DOHH2 (cell line): ENCODE data around the gene ACE.

Experiments used
- H3F3A ChIP-seq: fragments of 200-600 bp; sonication (generic), shearing (Covaris generic); 2 replicates; pipeline ENCODE4 v1.6.0; 2016; ENCODE audit warnings: antibody characterized with exemption, mild to moderate bottlenecking; ENCODE audit not compliant: control insufficient read depth, insufficient read depth
- H3K27ac ChIP-seq: fragments of 200-600 bp; sonication (generic); 2 replicates; pipeline ENCODE4 v1.5.1; 2014; ENCODE audit warnings: low read depth, mild to moderate bottlenecking, low read length, moderate library complexity
- H3K27me3 ChIP-seq: fragments of 200-600 bp; sonication (generic); 2 replicates; pipeline ENCODE4 v1.6.1; 2014; ENCODE audit warnings: mild to moderate bottlenecking, low read length, mixed read lengths; ENCODE audit not compliant: control insufficient read depth
- H3K36me3 ChIP-seq: fragments of 200-600 bp; sonication (generic); 2 replicates; pipeline ENCODE4 v1.6.1; 2014; ENCODE audit warnings: mild to moderate bottlenecking, low read length, moderate library complexity, mixed read lengths; ENCODE audit not compliant: control insufficient read depth
- H3K4me1 ChIP-seq: fragments of 200-600 bp; sonication (generic); 2 replicates; pipeline ENCODE4 v1.6.1; 2014; ENCODE audit warnings: mild to moderate bottlenecking, low read length, mixed read lengths; ENCODE audit not compliant: control insufficient read depth
- H3K4me2 ChIP-seq: fragments of 200-600 bp; sonication (generic); 2 replicates; pipeline ENCODE4 v1.6.0; 2014; ENCODE audit warnings: mild to moderate bottlenecking, low read length, moderate library complexity
- H3K4me3 ChIP-seq: fragments of 200-600 bp; sonication (generic); 2 replicates; pipeline ENCODE4 v1.5.1; 2014; ENCODE audit warnings: mild to moderate bottlenecking, low read length, mixed read lengths
- H3K79me2 ChIP-seq: fragments of 200-600 bp; sonication (generic); 2 replicates; pipeline ENCODE4 v1.6.1; 2014; ENCODE audit warnings: mild to moderate bottlenecking, low read length, mixed read lengths; ENCODE audit not compliant: control insufficient read depth
- H3K9me2 ChIP-seq: fragments of 200-600 bp; sonication (generic); replicated peaks from 2 replicates; pipeline ENCODE4 v1.6.1; 2014; ENCODE audit warnings: mild to moderate bottlenecking, low read length, mixed read lengths; ENCODE audit not compliant: control insufficient read depth
- H3K9me3 ChIP-seq: fragments of 200-600 bp; sonication (generic); 2 replicates; pipeline ENCODE4 v1.6.1; 2014; ENCODE audit warnings: antibody characterized with exemption, low read length, mixed read lengths; ENCODE audit not compliant: control insufficient read depth, insufficient read depth
- H4K20me1 ChIP-seq: fragments of 200-600 bp; sonication (generic); 2 replicates; pipeline ENCODE4 v1.6.0; 2014; ENCODE audit warnings: low read depth, mild to moderate bottlenecking, antibody characterized with exemption, low read length, moderate library complexity; ENCODE audit not compliant: control insufficient read depth, insufficient read depth
- EZH2phosphoT487 ChIP-seq: fragments of 200-600 bp; sonication (generic); IDR thresholded peaks from 2 replicates; pipeline ENCODE4 v1.6.1; 2017; ENCODE audit warnings: borderline replicate concordance, mild to moderate bottlenecking, antibody characterized with exemption, low read length, moderate library complexity, mixed read lengths
- TF ChIP-seq, protein P1 (sequence below): fragments of 200-600 bp; sonication (generic); IDR thresholded peaks from one replicate; pipeline ENCODE4 v1.5.1; 2014; ENCODE audit warnings: antibody characterized with exemption, mild to moderate bottlenecking, low read depth, low read length; ENCODE audit not compliant: poor library complexity, severe bottlenecking

The ACE gene

GRCh38 chr17:63478814-63479494 is 2.1 kb downstream of the ACE start:
- Histone ChIP-seq H3K4me2 (no peak overlapping the region), H3K27me3 (peaks cover 43% of the 10 kb centered on the region), H3K9me3 (no peaks in the 10 kb centered on the region), H3K4me1 (peaks cover 45% of the 10 kb centered on the region), H4K20me1 (0 out of 2 replicates have a peak, but pooled peaks cover 4% of the 10 kb centered on the region), H3F3A (no peaks in the 10 kb centered on the region), H3K36me3 (no peaks in the 10 kb centered on the region), H3K27ac (no peak overlapping the region), H3K4me3 (no peak overlapping the region), H3K9me2 (no peaks in the 10 kb centered on the region), H3K79me2 (no peaks in the 10 kb centered on the region)
- TF ChIP-seq EZH2phosphoT487 = no peak
- TF ChIP-seq, protein P1, sequence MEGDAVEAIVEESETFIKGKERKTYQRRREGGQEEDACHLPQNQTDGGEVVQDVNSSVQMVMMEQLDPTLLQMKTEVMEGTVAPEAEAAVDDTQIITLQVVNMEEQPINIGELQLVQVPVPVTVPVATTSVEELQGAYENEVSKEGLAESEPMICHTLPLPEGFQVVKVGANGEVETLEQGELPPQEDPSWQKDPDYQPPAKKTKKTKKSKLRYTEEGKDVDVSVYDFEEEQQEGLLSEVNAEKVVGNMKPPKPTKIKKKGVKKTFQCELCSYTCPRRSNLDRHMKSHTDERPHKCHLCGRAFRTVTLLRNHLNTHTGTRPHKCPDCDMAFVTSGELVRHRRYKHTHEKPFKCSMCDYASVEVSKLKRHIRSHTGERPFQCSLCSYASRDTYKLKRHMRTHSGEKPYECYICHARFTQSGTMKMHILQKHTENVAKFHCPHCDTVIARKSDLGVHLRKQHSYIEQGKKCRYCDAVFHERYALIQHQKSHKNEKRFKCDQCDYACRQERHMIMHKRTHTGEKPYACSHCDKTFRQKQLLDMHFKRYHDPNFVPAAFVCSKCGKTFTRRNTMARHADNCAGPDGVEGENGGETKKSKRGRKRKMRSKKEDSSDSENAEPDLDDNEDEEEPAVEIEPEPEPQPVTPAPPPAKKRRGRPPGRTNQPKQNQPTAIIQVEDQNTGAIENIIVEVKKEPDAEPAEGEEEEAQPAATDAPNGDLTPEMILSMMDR = peak; percentile 86

DNA sequence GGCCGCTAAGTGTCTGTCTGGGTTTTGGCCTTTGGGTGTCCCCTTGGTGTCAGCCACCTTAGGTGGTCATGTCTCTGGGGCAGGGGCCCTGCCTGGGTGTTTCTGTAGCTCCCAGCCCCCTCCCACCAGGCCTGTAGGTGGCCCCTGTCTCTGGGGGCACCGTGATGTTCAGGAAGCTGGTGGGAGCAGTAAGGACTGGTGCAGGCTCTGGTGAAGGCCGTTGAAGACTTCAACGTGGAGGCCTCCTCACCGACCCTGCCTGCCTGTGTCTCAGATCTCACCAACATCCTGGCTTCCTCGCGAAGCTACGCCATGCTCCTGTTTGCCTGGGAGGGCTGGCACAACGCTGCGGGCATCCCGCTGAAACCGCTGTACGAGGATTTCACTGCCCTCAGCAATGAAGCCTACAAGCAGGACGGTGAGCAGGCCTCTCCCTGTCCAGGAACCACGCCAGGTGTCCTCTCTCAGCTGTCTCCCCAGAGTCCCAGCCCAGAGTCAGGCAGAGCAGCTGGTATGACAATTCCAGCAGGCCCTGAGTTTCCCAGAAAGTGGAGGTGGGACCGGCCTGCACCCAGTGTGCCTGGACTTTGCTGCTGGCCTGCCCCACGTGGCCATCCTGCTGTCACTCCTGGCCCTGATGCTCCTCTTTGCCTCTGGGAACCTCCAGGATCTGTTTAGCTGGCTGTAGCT is 2.8 kb downstream of the ACE start:
- peaks cover 39% of the 10 kb centered on the region for H3K27me3 ChIP-seq
- peaks cover 43% of the 10 kb centered on the region for H3K4me1 ChIP-seq

GRCh38 chr17:63480192-63480784 is 3.4 kb downstream of the ACE start:
- Histone ChIP-seq H3K36me3 (no peaks in the 10 kb centered on the region), H3K9me2 (no peaks in the 10 kb centered on the region), H3K4me3 (no peak overlapping the region), H3F3A (no peaks in the 10 kb centered on the region), H3K27me3 (peaks cover 32% of the 10 kb centered on the region), H3K27ac (no peak overlapping the region), H3K4me2 (no peak overlapping the region), H3K79me2 (no peaks in the 10 kb centered on the region), H3K9me3 (no peaks in the 10 kb centered on the region), H4K20me1 (0 out of 2 replicates have a peak, but pooled peaks cover 4% of the 10 kb centered on the region), H3K4me1 (peaks cover 37% of the 10 kb centered on the region)
- TF ChIP-seq, protein P1 = no peak
- no peak for TF ChIP-seq EZH2phosphoT487

More for the DNA sequence above, 2.8 kb downstream of the ACE start:
- no peaks in the 10 kb centered on the region for H3K36me3 ChIP-seq
- 0 out of 2 replicates have a peak, but pooled peaks cover 4% of the 10 kb centered on the region for H4K20me1 ChIP-seq
- H3K27ac ChIP-seq = no peak overlapping the region
- no peaks in the 10 kb centered on the region for H3K9me3 ChIP-seq
- H3K4me3 ChIP-seq = no peak overlapping the region
- H3F3A ChIP-seq = no peaks in the 10 kb centered on the region
- H3K9me2 ChIP-seq = no peaks in the 10 kb centered on the region
- H3K4me2 ChIP-seq = no peak overlapping the region
- no peaks in the 10 kb centered on the region for H3K79me2 ChIP-seq
- TF ChIP-seq EZH2phosphoT487 = no peak
- TF ChIP-seq, protein P1 = no peak
